ENCODE data around the gene ABCC4. TPM values are rescaled to one million over a fixed set of nuclear protein-coding genes. Genes with fewer than 3 reads are reported as not detected.

ABCC4 gene
- total RNA-seq, 1 experiment from 2014 or later: 17.0 TPM

- ChIA-PET POLR2A (ENCODE audit: unreplicated experiment) (no interaction called here), CTCF (no interaction called here)
- H3K4me2 ChIP-seq: no peak overlapping the region
- H3K27ac ChIP-seq: no peak overlapping the region
- H2AFZ ChIP-seq: no peak overlapping the region
- BruUV-seq (replicated peaks): no TSS peak
- H3K36me3 ChIP-seq (ENCODE audit: low read depth): no peaks in the 10 kb centered on the region
- no peaks in the 10 kb centered on the region for H3K4me1 ChIP-seq (replicated peaks; ENCODE audit: insufficient read depth)
- H3K79me2 ChIP-seq (ENCODE audit: low read depth): no peaks in the 10 kb centered on the region
- H3K4me3 ChIP-seq: no peak overlapping the region
- intact Hi-C loops (cut with micrococcal nuclease; ENCODE audit: unreplicated experiment): no loop called here
- no peaks in the 10 kb centered on the region for H3F3A ChIP-seq (ENCODE audit: insufficient read depth, low read depth)
- H4K20me1 ChIP-seq (ENCODE audit: insufficient read depth): no peaks in the 10 kb centered on the region
- TF ChIP-seq CTCF (conservative IDR thresholded peaks at IDR 0.05): no peak
- TF ChIP-seq EZH2 (IDR thresholded peaks at IDR 0.05; ENCODE audit: low read depth): no peak
- H3K27me3 ChIP-seq (ENCODE audit: insufficient read depth, low read depth): no peaks in the 10 kb centered on the region
- no peaks in the 10 kb centered on the region for H3K9me3 ChIP-seq (ENCODE audit: insufficient read depth, low read depth)
- no peak for DNase-seq
- H3K9me2 ChIP-seq (ENCODE audit: insufficient read depth): no peaks in the 10 kb centered on the region
Measured at GRCh38 chr13:95106562-95106961, 194.7 kb downstream of the ABCC4 start.

GRCh38 chr13:95100525-95101433 lies 200.5 kb downstream of the ABCC4 start:
- Histone ChIP-seq H3K4me3 (no peak overlapping the region), H3K4me1 (replicated peaks; ENCODE audit: insufficient read depth) (peaks cover 7% of the 10 kb centered on the region; the same call in 1 of the 2 replicates), H3K9me3 (ENCODE audit: insufficient read depth, low read depth) (no peaks in the 10 kb centered on the region; the same call in 1 of the 2 replicates), H3K9me2 (ENCODE audit: insufficient read depth) (no peaks in the 10 kb centered on the region), H4K20me1 (ENCODE audit: insufficient read depth) (no peaks in the 10 kb centered on the region), H3K27me3 (ENCODE audit: insufficient read depth, low read depth) (no peaks in the 10 kb centered on the region), H3K36me3 (ENCODE audit: low read depth) (no peaks in the 10 kb centered on the region), H3K27ac (0 out of 2 replicates have a peak overlapping the region, but pooled peaks have one; percentile 3), H2AFZ (no peak overlapping the region), H3F3A (ENCODE audit: insufficient read depth, low read depth) (peaks cover 8% of the 10 kb centered on the region; the same call in 1 of the 2 replicates), H3K79me2 (ENCODE audit: low read depth) (no peaks in the 10 kb centered on the region), H3K4me2 (no peak overlapping the region)
- POLR2A ChIA-PET (ENCODE audit: unreplicated experiment): no interaction called here
- intact Hi-C loops (cut with micrococcal nuclease; ENCODE audit: unreplicated experiment): no loop called here
- CTCF ChIA-PET: no interaction called here
- no TSS peak for BruUV-seq (replicated peaks)
- DNase-seq: peak in 1 of 2 experiments; percentile 69
- TF ChIP-seq CTCF (conservative IDR thresholded peaks at IDR 0.05) (no peak), EZH2 (IDR thresholded peaks at IDR 0.05; ENCODE audit: low read depth) (no peak)

DNA sequence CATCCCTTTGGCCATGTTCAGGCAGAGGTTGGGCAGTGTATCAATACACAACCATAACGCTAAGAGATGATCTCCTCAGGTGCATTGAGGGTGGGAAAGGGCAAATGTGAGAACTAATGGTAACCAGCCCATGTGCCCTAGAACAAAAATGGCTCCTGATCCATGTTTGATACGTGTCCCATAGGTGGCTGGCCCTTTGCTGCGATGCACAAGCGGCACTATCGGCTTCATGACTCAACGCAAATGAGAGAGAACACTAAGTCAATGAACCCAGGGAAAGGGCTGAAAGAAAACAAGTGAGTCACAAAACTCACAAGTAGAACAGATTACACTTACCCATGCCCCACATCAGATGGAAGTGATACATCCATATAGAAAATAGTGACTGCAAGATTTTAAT lies 201.7 kb downstream of the ABCC4 start:
- no peak overlapping the region for H3K27ac ChIP-seq

More for the DNA sequence above, 201.7 kb downstream of the ABCC4 start:
- no TSS peak for BruUV-seq (replicated peaks)
- Histone ChIP-seq H4K20me1 (ENCODE audit: insufficient read depth) (no peaks in the 10 kb centered on the region), H3K36me3 (ENCODE audit: low read depth) (no peaks in the 10 kb centered on the region), H3K4me3 (no peak overlapping the region), H3F3A (ENCODE audit: insufficient read depth, low read depth) (peaks cover 8% of the 10 kb centered on the region; the same call in 1 of the 2 replicates), H3K4me2 (no peak overlapping the region), H3K79me2 (ENCODE audit: low read depth) (no peaks in the 10 kb centered on the region), H3K9me3 (ENCODE audit: insufficient read depth, low read depth) (no peaks in the 10 kb centered on the region; the same call in 1 of the 2 replicates), H3K4me1 (replicated peaks; ENCODE audit: insufficient read depth) (peaks cover 7% of the 10 kb centered on the region; the same call in 1 of the 2 replicates), H2AFZ (no peak overlapping the region), H3K27me3 (ENCODE audit: insufficient read depth, low read depth) (no peaks in the 10 kb centered on the region), H3K9me2 (ENCODE audit: insufficient read depth) (no peaks in the 10 kb centered on the region)
- DNase-seq: no peak
- TF ChIP-seq EZH2 (IDR thresholded peaks at IDR 0.05; ENCODE audit: low read depth) (no peak), CTCF (conservative IDR thresholded peaks at IDR 0.05) (no peak)
- intact Hi-C loops (cut with micrococcal nuclease; ENCODE audit: unreplicated experiment): no loop called here
- CTCF ChIA-PET: no interaction called here
- POLR2A ChIA-PET (ENCODE audit: unreplicated experiment): no interaction called here

Data from PC-9 (cell line).